NK-92 (cell line): ENCODE data around the gene AKIRIN1.
"Not testable (repeated sequence)": the region's sequence is repeated elsewhere in the genome, so short reads cannot be mapped to it uniquely, and the experiment has no call there.

Source experiments
- DNase-seq: peaks from one replicate; lab custom pipeline; 2025; ENCODE audit not compliant: unreplicated experiment; lab: John Stamatoyannopoulos, UW

AKIRIN1 gene

DNA sequence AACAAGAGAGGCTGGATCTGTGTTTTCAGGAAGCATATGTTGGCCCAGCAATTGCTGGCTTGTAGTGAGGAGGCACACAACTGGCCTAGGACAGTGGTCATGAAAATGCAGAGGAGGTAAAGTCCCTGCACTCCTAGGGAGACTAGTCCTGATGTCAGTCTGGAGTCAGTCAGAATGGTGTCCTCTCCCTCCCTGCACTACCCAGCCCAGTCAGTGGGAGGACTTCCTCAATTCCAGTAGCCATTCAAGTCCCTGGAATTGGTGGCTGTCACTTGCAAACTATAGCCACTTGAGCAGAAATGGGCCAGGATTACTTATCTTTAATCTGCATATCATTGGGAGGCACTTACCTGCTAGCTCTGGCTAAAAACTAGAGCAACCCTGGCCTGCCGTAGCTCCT is 53.7 kb downstream of the AKIRIN1 start:
- no peak for DNase-seq

DNA sequence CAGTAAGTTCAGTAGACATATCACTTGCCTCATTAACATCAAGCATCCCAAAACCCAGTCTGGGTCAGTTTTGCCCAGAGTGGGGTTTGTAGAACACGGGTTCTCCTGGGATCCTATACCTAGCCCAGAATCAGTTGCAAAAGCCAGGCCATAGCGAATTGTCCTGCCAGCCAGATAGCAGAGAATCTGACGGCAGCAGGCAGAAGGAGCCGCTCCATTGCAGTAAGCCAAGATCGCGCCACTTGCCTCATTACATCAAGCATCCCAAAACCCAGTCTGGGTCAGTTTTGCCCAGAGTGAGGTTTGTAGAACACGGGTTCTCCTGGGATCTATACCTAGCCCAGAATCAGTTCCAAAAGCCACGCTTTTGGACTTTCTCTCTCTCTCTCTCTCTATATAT is 54.2 kb downstream of the AKIRIN1 start:
- no peak for DNase-seq

DNA sequence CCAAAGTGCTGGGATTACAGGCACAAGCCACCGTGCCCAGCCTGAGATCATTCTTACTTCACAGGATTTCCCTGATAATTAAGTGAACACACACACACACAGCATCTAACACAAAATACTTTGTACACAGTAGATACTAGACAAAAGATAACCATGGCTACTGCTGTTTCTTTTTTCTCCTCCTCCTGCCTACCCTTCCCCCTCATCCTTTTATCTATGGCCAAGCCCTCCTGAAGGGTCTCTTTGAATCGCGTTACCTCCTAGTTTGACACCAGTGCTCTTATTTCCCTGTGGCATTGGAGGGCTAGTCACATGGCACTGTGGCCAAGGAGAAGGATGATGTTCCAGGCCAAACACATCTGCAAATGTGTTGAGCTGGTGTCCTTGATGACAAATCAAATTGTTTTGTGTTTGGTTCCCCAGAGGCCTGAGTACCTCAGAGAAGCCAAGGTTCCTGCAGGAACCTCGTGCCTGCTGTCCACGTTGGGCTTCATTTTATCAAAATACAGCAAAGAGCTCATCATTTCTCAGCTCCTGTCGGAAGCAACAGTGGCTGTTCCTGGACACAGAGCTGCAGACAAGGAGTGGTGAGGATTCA is 55.6 kb downstream of the AKIRIN1 start:
- DNase-seq: no peak

DNA sequence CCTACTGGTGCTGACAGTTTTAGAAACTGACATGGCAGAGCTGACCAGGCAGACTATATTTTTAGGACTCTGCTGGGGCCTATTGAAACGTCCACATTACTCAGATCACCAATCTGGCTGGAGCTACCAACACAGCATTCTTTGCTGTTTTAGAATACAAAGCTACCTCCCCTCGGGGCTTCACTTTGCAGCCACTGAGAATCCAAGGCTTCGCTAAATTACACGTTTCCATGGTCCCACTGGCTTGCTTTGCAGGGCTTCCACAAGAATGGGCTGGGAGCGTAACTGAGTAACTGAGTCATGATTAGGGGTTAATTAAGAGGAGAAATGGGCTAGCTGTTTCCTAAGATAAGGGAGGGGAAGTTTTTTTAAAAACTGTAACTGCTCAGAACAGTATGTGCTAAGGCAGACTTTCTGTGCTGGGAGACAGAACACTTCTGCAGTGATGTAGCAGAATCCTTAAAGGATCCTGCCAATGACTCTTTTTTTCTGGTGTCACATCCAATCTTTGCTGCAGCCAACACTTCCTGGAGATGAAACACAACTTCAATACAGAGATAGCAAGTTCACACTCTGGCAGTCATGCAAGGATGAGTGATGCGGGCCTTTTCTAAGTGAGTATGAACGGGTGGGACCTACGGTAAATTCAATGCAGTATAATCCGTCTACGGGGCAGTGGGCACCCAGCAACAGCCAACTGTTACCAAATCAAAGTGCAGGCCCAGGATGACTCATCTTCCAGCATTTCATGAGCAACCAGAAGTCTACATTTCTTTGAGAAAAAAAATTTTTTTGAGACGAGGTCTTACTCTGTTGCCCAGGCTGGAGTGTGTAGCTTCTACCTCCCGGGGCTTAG is 56.5 kb downstream of the AKIRIN1 start:
- no peak for DNase-seq

DNA sequence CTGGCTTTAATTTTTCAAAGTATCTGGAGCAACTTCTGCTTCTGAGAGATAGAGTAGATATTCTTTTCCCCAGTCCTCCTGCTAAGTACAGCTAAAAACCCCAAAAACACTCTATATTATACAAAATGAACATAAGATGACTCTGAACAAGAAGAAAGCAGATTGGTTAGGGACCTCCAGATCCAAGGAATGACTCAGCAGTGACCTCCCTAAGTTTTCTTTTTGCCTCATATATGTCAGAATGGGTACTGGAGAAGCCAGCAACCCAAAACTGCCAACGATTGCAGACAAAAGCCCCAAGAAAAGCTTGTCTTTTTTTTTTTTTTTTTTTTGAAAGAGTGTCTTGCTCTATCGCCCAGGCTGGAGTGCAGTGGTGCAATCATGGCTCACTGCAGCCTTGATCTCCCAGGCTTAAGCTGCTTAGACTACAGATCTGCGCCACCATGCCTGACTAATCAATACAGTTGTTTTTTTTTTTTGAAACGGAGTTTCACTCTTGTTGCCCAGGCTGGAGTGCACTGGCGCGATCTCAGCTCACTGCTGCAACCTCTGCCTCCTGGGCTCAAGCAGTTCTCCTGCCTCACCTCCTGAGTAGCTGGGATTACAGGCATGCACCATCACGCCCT is 57.8 kb downstream of the AKIRIN1 start:
- DNase-seq: no peak

DNA sequence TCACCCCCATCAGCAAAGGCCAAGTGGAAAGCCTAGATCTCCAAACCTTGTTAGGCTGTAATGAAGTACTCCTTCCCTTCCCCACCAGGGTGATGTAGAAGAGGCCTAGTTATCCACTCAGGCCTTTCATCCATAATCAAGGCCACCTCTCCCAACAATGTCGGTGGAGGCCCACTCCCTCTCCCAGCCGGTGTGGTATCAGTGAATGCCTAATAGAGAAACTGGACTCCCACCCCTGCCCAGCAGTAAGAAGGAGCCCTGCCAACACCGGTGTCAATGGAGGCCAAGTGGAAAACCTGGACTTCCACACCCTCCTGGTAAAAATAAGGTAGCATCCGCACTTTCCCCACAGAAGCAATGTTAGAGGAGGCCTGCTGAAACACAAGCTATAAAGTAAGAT is 58.9 kb downstream of the AKIRIN1 start:
- DNase-seq: no peak

DNA sequence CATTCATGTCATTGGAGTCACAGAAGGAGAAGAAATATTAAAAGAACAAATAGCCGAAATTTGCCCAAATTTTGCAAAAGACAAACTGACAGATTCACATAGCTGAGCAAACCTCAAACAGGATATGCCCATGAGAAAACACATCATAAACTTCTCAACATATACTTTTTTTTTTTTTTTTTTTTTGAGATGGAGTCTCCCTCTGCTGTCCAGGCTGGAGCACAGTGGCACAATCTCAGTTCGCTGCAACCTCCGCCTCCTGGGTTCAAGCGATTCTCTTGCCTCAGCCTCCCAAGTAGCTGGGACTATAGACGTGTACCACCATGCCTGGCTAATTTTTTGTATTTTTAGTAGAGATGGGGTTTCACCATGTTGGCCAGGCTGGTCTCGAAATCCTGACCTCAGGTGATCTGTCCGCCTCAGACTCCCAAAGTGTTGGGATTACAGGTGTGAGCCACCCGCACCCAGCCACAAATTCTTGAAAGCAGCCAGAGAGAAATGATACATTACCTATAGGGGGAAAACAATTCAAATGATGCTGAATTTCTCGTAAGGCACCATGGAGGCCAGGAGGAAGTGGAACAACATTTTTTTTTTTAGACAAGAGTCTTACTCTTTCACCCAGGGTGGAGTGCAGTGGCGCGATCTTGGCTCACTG is 60.2 kb downstream of the AKIRIN1 start:
- DNase-seq: not testable (repeated sequence)

DNA sequence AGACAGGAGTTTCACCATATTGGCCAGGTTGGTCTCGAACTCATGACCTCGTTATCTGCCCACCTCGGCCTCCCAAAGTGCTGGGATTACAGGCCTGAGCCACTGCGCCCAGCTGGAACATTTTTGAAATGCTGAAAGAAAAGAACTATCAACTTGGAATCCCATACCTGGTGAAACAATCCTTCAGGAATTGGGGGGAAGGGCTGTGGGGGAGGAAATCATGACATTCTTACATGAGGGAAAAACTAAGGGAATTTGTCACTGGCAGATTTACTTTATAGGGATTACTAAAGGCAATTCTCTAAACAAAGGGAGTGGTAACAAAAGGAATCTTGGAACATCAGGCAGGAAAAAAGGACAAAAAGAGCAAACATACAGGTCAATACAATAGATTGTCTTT is 60.9 kb downstream of the AKIRIN1 start:
- DNase-seq: no peak

DNA sequence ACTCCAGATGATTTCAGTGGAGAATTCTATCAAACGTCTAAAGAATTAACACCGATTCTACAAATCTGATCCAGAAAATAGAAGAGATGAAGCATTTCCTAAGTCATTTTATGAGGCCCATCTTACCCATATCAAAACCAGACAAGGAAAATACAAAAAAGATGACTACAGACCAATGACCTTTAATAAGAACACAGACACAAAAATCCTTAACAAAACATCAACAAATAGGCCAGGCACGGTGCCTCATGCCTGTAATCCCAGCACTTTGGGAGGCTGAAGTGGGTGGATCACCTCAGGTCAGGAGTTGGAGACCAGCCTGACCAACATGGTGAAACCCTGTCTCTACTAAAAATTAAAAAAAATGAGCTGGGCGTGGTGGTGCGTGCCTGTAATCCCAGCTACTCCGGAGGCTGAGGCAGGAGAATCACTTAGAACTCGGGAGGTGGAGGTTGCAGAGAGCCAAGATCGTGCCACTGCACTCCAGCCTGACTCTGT is 64.2 kb downstream of the AKIRIN1 start:
- DNase-seq: not testable (repeated sequence)
